Loucy (cell line): ENCODE measurements around the gene IFNLR1.

Source experiments
- H2AFZ ChIP-seq: fragments of 200-600 bp; sonication (generic); 2 replicates; pipeline ENCODE4 v1.6.0; 2016; ENCODE audit warnings: antibody characterized with exemption, mild to moderate bottlenecking, low read length, moderate library complexity
- H3F3A ChIP-seq: fragments of 200-600 bp; 2 replicates; pipeline ENCODE4 v1.6.0; 2016; ENCODE audit warnings: antibody characterized with exemption, low read depth, mild to moderate bottlenecking
- H3K27me3 ChIP-seq: fragments of 200-600 bp; sonication (generic); 2 replicates; pipeline ENCODE4 v1.6.1; 2014; ENCODE audit warnings: low read length, mild to moderate bottlenecking; ENCODE audit not compliant: insufficient read depth, poor library complexity, severe bottlenecking
- H3K36me3 ChIP-seq: fragments of 200-600 bp; sonication (generic); 2 replicates; pipeline ENCODE4 v1.6.1; 2016; ENCODE audit warnings: low read length; ENCODE audit not compliant: insufficient read depth
- H3K4me1 ChIP-seq: fragments of 200-600 bp; sonication (generic); 2 replicates; pipeline ENCODE4 v1.5.1; 2014; ENCODE audit warnings: low read length, mild to moderate bottlenecking; ENCODE audit not compliant: insufficient read depth, poor library complexity, severe bottlenecking
- H3K4me2 ChIP-seq: fragments of 200-600 bp; sonication (generic); 2 replicates; pipeline ENCODE4 v1.6.0; 2014; ENCODE audit warnings: antibody characterized with exemption, low read length, low read depth, mild to moderate bottlenecking; ENCODE audit not compliant: poor library complexity, severe bottlenecking
- H3K4me3 ChIP-seq: fragments of 200-600 bp; sonication (generic); 2 replicates; pipeline ENCODE4 v1.5.1; 2014; ENCODE audit warnings: low read length, mild to moderate bottlenecking, mixed read lengths; ENCODE audit not compliant: poor library complexity, severe bottlenecking
- H3K79me2 ChIP-seq: fragments of 200-600 bp; sonication (generic); 2 replicates; pipeline ENCODE4 v1.6.1; 2014; ENCODE audit warnings: low read length; ENCODE audit not compliant: insufficient read depth
- H3K9ac ChIP-seq: fragments of 200-600 bp; sonication (generic); 2 replicates; pipeline ENCODE4 v1.6.0; 2014; ENCODE audit warnings: mild to moderate bottlenecking, low read depth, low read length, moderate library complexity; ENCODE audit not compliant: poor library complexity, severe bottlenecking
- H3K9me2 ChIP-seq: fragments of 200-600 bp; sonication (generic); replicated peaks from 2 replicates; pipeline ENCODE4 v1.6.1; 2016; ENCODE audit warnings: low read depth, low read length, mixed read lengths
- H3K9me3 ChIP-seq: fragments of 200-600 bp; sonication (generic); 2 replicates; pipeline ENCODE4 v1.6.1; 2014; ENCODE audit warnings: mild to moderate bottlenecking, antibody characterized with exemption, low read length, low read depth; ENCODE audit not compliant: insufficient read depth
- H4K20me1 ChIP-seq: fragments of 200-600 bp; sonication (generic); 2 replicates; pipeline ENCODE4 v1.6.0; 2014; ENCODE audit warnings: antibody characterized with exemption, low read length, mild to moderate bottlenecking; ENCODE audit not compliant: insufficient read depth, poor library complexity, severe bottlenecking
- EZH2phosphoT487 ChIP-seq: fragments of 200-600 bp; IDR thresholded peaks from 2 replicates; pipeline ENCODE4 v1.6.1; 2018; ENCODE audit warnings: antibody characterized with exemption, mild to moderate bottlenecking, moderate library complexity, borderline replicate concordance
- TF ChIP-seq, protein P1 (sequence below): fragments of 200-600 bp; sonication (generic); conservative IDR thresholded peaks from 2 replicates; pipeline ENCODE4 v1.5.1; 2014; ENCODE audit warnings: mild to moderate bottlenecking, antibody characterized with exemption, low read length

The IFNLR1 gene

DNA sequence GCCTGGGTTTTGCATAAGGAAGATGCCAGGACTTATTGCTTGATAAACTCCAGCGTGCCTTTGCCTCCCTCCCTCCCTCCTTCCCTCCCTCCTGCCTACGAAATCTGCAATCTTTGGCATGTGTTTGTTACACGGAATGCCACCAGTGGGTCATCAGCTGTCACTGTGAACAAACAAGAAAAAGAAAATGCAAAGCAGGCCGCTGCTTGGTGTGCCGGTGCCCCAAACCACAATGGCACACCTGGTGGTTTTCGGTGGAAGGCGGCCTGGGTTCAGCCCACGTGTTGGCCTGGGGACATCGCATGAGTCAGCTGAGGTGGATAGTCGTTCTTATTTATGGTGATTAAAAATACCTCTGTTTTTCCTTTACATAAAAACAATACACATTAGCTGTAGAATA lies 16.3 kb upstream of the IFNLR1 start:
- H3K9me3 ChIP-seq = no peaks in the 10 kb centered on the region
- H3K36me3 ChIP-seq = no peaks in the 10 kb centered on the region
- H4K20me1 ChIP-seq = no peaks in the 10 kb centered on the region
- H3K9me2 ChIP-seq = no peaks in the 10 kb centered on the region
- H3K27me3 ChIP-seq = no peaks in the 10 kb centered on the region
- no peaks in the 10 kb centered on the region for H3K79me2 ChIP-seq
- no peak overlapping the region for H3K4me3 ChIP-seq
- H2AFZ ChIP-seq = no peak overlapping the region
- no peaks in the 10 kb centered on the region for H3K4me1 ChIP-seq
- H3F3A ChIP-seq = no peaks in the 10 kb centered on the region
- H3K4me2 ChIP-seq = no peak overlapping the region
- H3K9ac ChIP-seq = no peak overlapping the region
- TF ChIP-seq, protein P1, sequence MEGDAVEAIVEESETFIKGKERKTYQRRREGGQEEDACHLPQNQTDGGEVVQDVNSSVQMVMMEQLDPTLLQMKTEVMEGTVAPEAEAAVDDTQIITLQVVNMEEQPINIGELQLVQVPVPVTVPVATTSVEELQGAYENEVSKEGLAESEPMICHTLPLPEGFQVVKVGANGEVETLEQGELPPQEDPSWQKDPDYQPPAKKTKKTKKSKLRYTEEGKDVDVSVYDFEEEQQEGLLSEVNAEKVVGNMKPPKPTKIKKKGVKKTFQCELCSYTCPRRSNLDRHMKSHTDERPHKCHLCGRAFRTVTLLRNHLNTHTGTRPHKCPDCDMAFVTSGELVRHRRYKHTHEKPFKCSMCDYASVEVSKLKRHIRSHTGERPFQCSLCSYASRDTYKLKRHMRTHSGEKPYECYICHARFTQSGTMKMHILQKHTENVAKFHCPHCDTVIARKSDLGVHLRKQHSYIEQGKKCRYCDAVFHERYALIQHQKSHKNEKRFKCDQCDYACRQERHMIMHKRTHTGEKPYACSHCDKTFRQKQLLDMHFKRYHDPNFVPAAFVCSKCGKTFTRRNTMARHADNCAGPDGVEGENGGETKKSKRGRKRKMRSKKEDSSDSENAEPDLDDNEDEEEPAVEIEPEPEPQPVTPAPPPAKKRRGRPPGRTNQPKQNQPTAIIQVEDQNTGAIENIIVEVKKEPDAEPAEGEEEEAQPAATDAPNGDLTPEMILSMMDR = no peak
- no peak for TF ChIP-seq EZH2phosphoT487

DNA sequence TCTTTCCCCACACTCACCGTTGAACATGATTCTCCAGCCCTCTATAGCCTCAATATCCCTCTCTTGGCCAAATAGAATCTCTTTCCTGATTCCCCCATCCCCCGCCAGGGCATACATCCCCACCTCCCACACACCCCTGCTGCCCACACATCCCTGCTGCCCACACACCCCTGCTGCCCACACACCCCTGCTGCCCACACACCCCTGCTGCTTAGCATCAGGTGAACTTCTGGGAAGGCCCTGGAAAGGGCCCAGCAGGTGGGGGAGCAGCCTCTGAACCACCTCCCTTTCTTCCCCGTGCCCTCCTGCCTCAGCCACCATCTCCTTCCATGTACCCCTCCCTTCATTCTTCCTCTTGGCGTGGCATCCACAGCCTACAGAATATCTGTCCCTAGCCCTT lies 15.9 kb upstream of the IFNLR1 start:
- no peaks in the 10 kb centered on the region for H3K9me2 ChIP-seq
- no peaks in the 10 kb centered on the region for H3K9me3 ChIP-seq
- no peak overlapping the region for H2AFZ ChIP-seq
- H4K20me1 ChIP-seq = no peaks in the 10 kb centered on the region
- H3K4me3 ChIP-seq = no peak overlapping the region
- H3F3A ChIP-seq = no peaks in the 10 kb centered on the region
- TF ChIP-seq EZH2phosphoT487 = no peak
- TF ChIP-seq, protein P1 = no peak
- no peak overlapping the region for H3K9ac ChIP-seq
- no peaks in the 10 kb centered on the region for H3K4me1 ChIP-seq
- no peaks in the 10 kb centered on the region for H3K79me2 ChIP-seq
- H3K27me3 ChIP-seq = no peaks in the 10 kb centered on the region
- H3K4me2 ChIP-seq = no peak overlapping the region
- no peaks in the 10 kb centered on the region for H3K36me3 ChIP-seq

DNA sequence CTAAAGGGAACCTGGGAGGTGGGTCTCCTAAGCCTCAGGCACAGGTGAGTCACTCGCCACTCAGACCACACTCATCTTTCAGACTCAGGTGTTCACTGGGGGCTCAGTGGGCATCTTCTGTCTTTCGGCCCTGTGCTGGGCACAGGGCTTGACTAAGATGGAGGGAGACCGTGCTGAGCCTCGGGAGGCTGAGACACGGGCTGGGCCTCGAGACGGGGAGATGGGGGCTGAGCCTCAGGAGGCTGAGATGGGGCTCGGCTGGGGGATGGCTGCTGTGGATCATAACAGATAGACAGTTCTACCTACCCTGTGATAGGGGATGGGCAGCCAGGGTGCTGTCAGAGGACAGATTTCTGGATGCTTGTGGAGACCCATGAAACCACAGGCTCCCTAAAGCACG lies 15.5 kb upstream of the IFNLR1 start:
- H3F3A ChIP-seq = no peaks in the 10 kb centered on the region
- no peaks in the 10 kb centered on the region for H3K9me2 ChIP-seq
- no peak overlapping the region for H2AFZ ChIP-seq
- no peak overlapping the region for H3K4me2 ChIP-seq
- TF ChIP-seq, protein P1 = no peak
- no peak for TF ChIP-seq EZH2phosphoT487
- H3K9ac ChIP-seq = no peak overlapping the region
- no peaks in the 10 kb centered on the region for H3K9me3 ChIP-seq
- H3K4me3 ChIP-seq = no peak overlapping the region
- H4K20me1 ChIP-seq = no peaks in the 10 kb centered on the region
- H3K79me2 ChIP-seq = no peaks in the 10 kb centered on the region
- H3K4me1 ChIP-seq = no peaks in the 10 kb centered on the region
- H3K27me3 ChIP-seq = no peaks in the 10 kb centered on the region
- no peaks in the 10 kb centered on the region for H3K36me3 ChIP-seq
